Heart left ventricle (tissue), 13 donors: ENCODE results near the gene LTB.

Experiments used
- CTCF ChIP-seq, 12 donors: fragments of 200-600 bp; sonication (generic) in 4 of 12; IDR thresholded peaks; one replicate each; pipeline versions ENCODE4 v1.5.0 to v1.8.0; 2018 to 2022; ENCODE audit warnings: antibody characterized with exemption in 12 of 12, mild to moderate bottlenecking in 5 of 12
- POLR2A ChIP-seq, 2 donors: fragments of 450-650 bp; IDR thresholded peaks; one replicate each; pipeline ENCODE4 v1.6.1; 2017; ENCODE audit warnings: antibody characterized with exemption in 2 of 2, mild to moderate bottlenecking in 2 of 2, moderate library complexity in 2 of 2
- donor health status: ischemic (EF 13 %, LVEDD 7.1; RV severe dilation, severe dysfunction).
- donor health status: DM: no; HTN: yes; CAD: no.
- donor health status: DM: no; HTN: no; CAD: no.
- donor health status: ischemic (EF 25% LVEDD 6.9; RV normal size, moderate dysfunction).
- donor health status: ischemic (EF 25% LVEDD 5.7; RV mildly dilated, moderate dysfunction).
- donor health status: ischemic (EF 35%, LVEDD 5.7; RV mildly dilated, moderate dysfunction).
- donor health status: nonischemic (EF 11% LVEDD 7.7; RV severe dilation, severe dysfunction).
- donor health status: DM: yes; HTN: yes; CAD: no.
- donor health status: PGD.
- donor health status: ischemic (EF 29% LVEDD 5.4; RV normal size, mild dysfunction).
- donor health status: nonischemic (EF 23%, LVEDD 6.1; RV moderate dilation, normal function).

- no peak for TF ChIP-seq CTCF (IDR thresholded peaks at IDR 0.05)
- TF ChIP-seq POLR2A (IDR thresholded peaks at IDR 0.05), result no peak
These were observed 49.6 kb upstream of the LTB start for GRCh38 chr6:31631681-31632278.
